Esophagus muscularis mucosa (tissue), 4 donors: ENCODE measurements around the gene DAB1. TPM values are rescaled to one million over a fixed set of nuclear protein-coding genes. Genes with fewer than 3 reads are reported as not detected.
A peak's percentile ranks its signal among the peaks of the same experiment; 100 is the strongest.

Experiments
- DNase-seq: peaks from one replicate; pipeline ENCODE4 v3.0.0-alpha.2; 2017; ENCODE audit errors: extremely low spot score
- H3K27ac ChIP-seq, 4 donors: fragments of 200-600 bp; sonication (generic); replicated peaks in 1 of 4; 1 replicate in 3 of 4; 2 replicates in 1 of 4; pipeline ENCODE4 v1.5.1; 2016 to 2019; ENCODE audit warnings: mild to moderate bottlenecking in 1 of 4
- H3K27me3 ChIP-seq, 4 donors: fragments of 200-600 bp; sonication (generic); one replicate each; pipeline versions ENCODE4 v1.5.1 to v1.6.0; 2016 to 2019
- H3K36me3 ChIP-seq, 4 donors: fragments of 200-600 bp; sonication (generic); one replicate each; pipeline ENCODE4 v1.5.1; 2016 to 2019
- H3K4me1 ChIP-seq, 4 donors: fragments of 200-600 bp; sonication (generic); one replicate each; pipeline ENCODE4 v1.5.1; 2016 to 2019
- H3K4me3 ChIP-seq, 4 donors: fragments of 200-600 bp; sonication (generic); 1 replicate in 2 of 4; 2 replicates in 2 of 4; pipeline ENCODE4 v1.5.1; 2016 to 2019; ENCODE audit warnings: mild to moderate bottlenecking in 4 of 4, moderate library complexity in 1 of 4
- H3K9me3 ChIP-seq, 4 donors: fragments of 200-600 bp; sonication (generic); 1 replicate in 3 of 4; 2 replicates in 1 of 4; pipeline ENCODE4 v1.5.1; 2016 to 2019
- EP300 ChIP-seq: sonication (generic); formaldehyde crosslinking; IDR thresholded peaks from one replicate; pipeline ENCODE4 v1.6.1; 2017; ENCODE audit warnings: antibody characterized with exemption
- POLR2A ChIP-seq: fragments of 450-650 bp; IDR thresholded peaks from one replicate; pipeline ENCODE4 v1.6.1; 2017; ENCODE audit warnings: antibody characterized with exemption, moderate library complexity, mild to moderate bottlenecking, low read depth
- POLR2AphosphoS5 ChIP-seq, 2 donors: sonication (generic); formaldehyde crosslinking; IDR thresholded peaks; one replicate each; pipeline ENCODE4 v1.6.1; 2017; ENCODE audit warnings: antibody characterized with exemption in 2 of 2
- WGBS: methylation state at CpG from one replicate; pipeline ENCODE4 v1.1.5; 2018; 5-methylcytosine and 5-hydroxymethylcytosine counted together
- intact Hi-C: fragments of 100-400 bp; cut with DNase I; formaldehyde crosslinking; loops from one replicate; pipeline ENCODE4 v1.15.1; 2023
- total RNA-seq, 4 donors: library from RNA; depleted of rRNA; stranded (reverse); fragments of >200 nt; gene quantifications; one replicate each; pipeline versions ENCODE4 v1.1.0 to v1.2.1, GENCODE V29; 2016
- TF ChIP-seq, protein P1 (sequence below), 3 experiments: fragments of 200-600 bp in 2 of 3; fragments of 450-650 bp in 1 of 3; sonication (generic) in 2 of 3; IDR thresholded peaks; one replicate each; pipeline ENCODE4 v1.5.1; 2017 to 2019; ENCODE audit warnings: antibody characterized with exemption in 3 of 3, mild to moderate bottlenecking in 2 of 3, moderate library complexity in 1 of 3

Gene DAB1
- total RNA-seq, 4 donors from 2014 or later = 0.26 to 1.3 (median 0.37) TPM

DNA sequence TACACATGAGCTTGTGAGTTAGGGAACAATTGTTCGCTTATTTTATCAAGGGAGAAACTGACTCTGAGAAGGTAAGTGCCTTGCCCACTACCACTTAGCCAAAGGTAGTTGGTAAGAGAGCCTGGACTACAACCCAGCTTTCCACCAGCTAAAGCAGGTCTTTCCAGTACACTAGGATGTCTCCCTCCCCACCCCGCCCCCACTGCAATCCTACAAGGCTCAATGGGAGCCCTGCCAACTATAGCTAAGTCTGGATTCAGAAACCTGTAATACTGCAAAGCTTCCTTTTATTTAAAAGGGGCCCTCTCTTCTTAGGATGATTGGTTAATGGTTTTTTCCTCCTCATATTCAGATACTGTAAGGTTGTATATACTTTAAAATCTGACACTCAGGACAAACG, 356.0 kb downstream of the DAB1 start:
- intact Hi-C loops = no loop called here
- 66% methylated on average over 3 of the region's 3 CpGs for WGBS
- no peaks in the 10 kb centered on the region for H3K27me3 ChIP-seq
- peaks cover 6 to 17% (median 12%) of the 10 kb centered on the region in 4 donors for H3K4me1 ChIP-seq
- no peaks in the 10 kb centered on the region for H3K9me3 ChIP-seq
- no peak for DNase-seq
- H3K4me3 ChIP-seq = no peak overlapping the region
- H3K27ac ChIP-seq = peak overlapping the region in 1 of 4 donors; percentile 18
- no peaks in the 10 kb centered on the region for H3K36me3 ChIP-seq
- no peak for TF ChIP-seq POLR2AphosphoS5 (IDR thresholded peaks at IDR 0.05)
- TF ChIP-seq POLR2A = no peak
- no peak for TF ChIP-seq EP300
- TF ChIP-seq, protein P1, sequence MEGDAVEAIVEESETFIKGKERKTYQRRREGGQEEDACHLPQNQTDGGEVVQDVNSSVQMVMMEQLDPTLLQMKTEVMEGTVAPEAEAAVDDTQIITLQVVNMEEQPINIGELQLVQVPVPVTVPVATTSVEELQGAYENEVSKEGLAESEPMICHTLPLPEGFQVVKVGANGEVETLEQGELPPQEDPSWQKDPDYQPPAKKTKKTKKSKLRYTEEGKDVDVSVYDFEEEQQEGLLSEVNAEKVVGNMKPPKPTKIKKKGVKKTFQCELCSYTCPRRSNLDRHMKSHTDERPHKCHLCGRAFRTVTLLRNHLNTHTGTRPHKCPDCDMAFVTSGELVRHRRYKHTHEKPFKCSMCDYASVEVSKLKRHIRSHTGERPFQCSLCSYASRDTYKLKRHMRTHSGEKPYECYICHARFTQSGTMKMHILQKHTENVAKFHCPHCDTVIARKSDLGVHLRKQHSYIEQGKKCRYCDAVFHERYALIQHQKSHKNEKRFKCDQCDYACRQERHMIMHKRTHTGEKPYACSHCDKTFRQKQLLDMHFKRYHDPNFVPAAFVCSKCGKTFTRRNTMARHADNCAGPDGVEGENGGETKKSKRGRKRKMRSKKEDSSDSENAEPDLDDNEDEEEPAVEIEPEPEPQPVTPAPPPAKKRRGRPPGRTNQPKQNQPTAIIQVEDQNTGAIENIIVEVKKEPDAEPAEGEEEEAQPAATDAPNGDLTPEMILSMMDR (IDR thresholded peaks at IDR 0.05) = no peak

DNA sequence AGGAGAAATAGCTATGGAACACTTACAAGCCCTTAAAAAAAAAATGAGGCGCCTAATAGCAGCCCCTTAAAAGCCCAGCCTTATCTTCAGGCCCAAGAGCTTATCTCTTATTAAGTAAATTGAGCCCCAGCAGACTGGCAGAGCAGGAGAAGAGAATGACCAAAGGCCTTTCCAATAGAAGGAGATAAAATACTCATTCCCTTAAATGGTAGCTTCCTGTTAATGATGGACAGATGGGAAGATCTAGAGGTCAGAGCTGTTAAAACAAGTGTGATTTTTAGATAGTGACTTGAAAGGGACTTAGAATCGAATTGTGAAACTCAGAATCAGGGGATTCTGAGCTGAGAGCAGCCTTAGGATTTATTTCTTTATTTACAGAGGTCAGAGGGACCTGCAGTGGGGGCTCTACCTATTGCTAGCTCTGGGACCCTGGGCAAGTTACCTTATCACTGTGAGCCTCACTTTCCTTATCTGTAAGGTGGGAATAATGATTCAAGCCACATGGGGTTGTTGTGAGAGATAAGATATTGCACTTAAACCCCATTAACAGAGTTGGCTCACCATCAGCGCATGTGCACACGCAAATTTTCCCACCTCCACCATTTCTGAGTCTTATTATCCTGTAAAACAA, 356.8 kb downstream of the DAB1 start:
- intact Hi-C loops = no loop called here
- TF ChIP-seq POLR2AphosphoS5 (IDR thresholded peaks at IDR 0.05) (no peak), POLR2A (no peak), EP300 (no peak)
- TF ChIP-seq, protein P1 (IDR thresholded peaks at IDR 0.05) = no peak
- no peak overlapping the region for H3K4me3 ChIP-seq
- H3K4me1 ChIP-seq = peaks cover 6 to 17% (median 12%) of the 10 kb centered on the region in 4 donors
- DNase-seq = no peak
- no peaks in the 10 kb centered on the region for H3K9me3 ChIP-seq
- no peak overlapping the region for H3K27ac ChIP-seq
- no peaks in the 10 kb centered on the region for H3K27me3 ChIP-seq
- 92% methylated on average over 4 of the region's 4 CpGs for WGBS
- no peaks in the 10 kb centered on the region for H3K36me3 ChIP-seq

DNA sequence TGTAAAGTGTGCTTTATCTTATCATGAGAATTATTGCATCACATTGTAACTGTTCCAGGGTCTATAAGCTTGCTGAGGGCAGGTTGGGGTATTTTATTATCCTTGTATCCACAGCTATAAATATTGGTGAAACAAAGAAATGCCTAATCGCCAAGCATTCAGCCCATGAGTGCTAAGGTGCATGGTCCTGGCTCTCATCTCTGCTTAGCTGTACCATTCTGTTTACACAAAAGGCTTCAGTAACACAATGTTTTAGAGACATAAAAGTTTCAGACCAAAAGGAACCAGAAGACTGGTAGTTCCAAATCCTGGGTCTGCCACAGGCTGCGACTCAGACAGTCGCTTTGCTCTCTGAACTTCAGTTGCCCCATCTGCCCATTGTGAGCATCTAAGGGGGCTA, 358.4 kb downstream of the DAB1 start:
- Histone ChIP-seq H3K9me3 (no peaks in the 10 kb centered on the region), H3K27me3 (no peaks in the 10 kb centered on the region), H3K36me3 (no peaks in the 10 kb centered on the region), H3K4me3 (no peak overlapping the region), H3K4me1 (peaks cover 6 to 17% (median 12%) of the 10 kb centered on the region in 4 donors), H3K27ac (peak overlapping the region in 1 of 4 donors; percentile 42)
- TF ChIP-seq POLR2AphosphoS5 (IDR thresholded peaks at IDR 0.05) = no peak
- TF ChIP-seq, protein P1 (IDR thresholded peaks at IDR 0.05) = no peak
- no peak for TF ChIP-seq POLR2A
- TF ChIP-seq EP300 = no peak
- intact Hi-C loops = no loop called here
- 89% methylated on average over 3 of the region's 3 CpGs for WGBS
- DNase-seq = no peak

DNA sequence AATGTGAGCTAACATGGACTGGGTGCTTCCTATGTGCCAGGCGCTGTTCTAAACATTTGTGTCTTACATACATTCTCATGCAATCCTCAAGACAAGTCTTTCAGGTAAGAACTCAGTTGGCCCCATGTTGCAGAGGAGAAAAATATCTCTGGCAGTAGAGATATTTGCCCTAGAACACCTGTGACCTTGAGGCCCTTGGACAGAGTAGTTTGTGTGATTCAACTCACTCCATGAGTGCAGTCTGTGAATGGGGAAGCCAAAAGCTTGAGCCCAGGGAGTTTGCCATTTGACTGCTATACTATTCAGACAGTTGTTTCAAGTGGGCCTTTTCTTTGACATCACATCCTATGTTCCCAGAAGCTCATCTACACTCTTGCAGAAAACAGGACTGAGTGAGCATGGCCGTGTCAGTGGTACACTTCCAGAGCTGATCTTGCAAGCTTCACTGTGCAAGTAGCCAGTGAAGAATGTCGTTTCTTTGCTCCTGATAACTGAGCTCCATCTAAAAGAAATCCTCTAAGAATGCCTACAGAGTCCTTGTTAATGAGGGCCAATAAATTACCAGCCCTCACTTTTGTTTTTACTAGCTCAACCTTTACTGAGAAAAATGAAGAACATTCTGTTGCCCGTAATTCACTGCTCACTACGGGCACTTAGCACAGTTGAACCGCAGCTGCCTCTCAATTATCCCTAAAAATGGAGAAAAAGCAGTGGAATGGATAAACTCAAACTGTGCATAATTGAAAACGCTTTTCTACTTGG, 359.3 kb downstream of the DAB1 start:
- peaks cover 6 to 17% (median 12%) of the 10 kb centered on the region in 4 donors for H3K4me1 ChIP-seq
- no peaks in the 10 kb centered on the region for H3K27me3 ChIP-seq
- H3K4me3 ChIP-seq = no peak overlapping the region
- 84% methylated on average over 7 of the region's 7 CpGs for WGBS
- TF ChIP-seq, protein P1 (IDR thresholded peaks at IDR 0.05) = no peak
- TF ChIP-seq POLR2AphosphoS5 (IDR thresholded peaks at IDR 0.05) (no peak), POLR2A (no peak), EP300 (no peak)
- no peak for DNase-seq
- intact Hi-C loops = no loop called here
- H3K27ac ChIP-seq = no peak overlapping the region
- H3K9me3 ChIP-seq = no peaks in the 10 kb centered on the region
- no peaks in the 10 kb centered on the region for H3K36me3 ChIP-seq
